ENCODE results near the gene TENM3. TPM values are rescaled to one million over a fixed set of nuclear protein-coding genes. Genes with fewer than 3 reads are reported as not detected.

Gene TENM3
- total RNA-seq, 1 donor from 2014 or later = 11.0 TPM

- no peak overlapping the region for H3K27ac ChIP-seq
- H3K9me3 ChIP-seq = no peaks in the 10 kb centered on the region
- H3K4me3 ChIP-seq = no peak overlapping the region
- H3K27me3 ChIP-seq = no peaks in the 10 kb centered on the region
- DNase-seq (ENCODE audit: extremely low spot score in 2 of 2) = no peak
- TF ChIP-seq POLR2A (IDR thresholded peaks at IDR 0.05) = no peak
- no peak for TF ChIP-seq CTCF (IDR thresholded peaks at IDR 0.05)
- TF ChIP-seq POLR2AphosphoS5 (IDR thresholded peaks at IDR 0.05; ENCODE audit: insufficient read depth in 1 of 2, low read depth in 1 of 2) = no peak
- intact Hi-C loops (cut with DNase I) = no loop called here
- H3K36me3 ChIP-seq = no peaks in the 10 kb centered on the region
- no peaks in the 10 kb centered on the region for H3K4me1 ChIP-seq
Measured at GRCh38 chr4:182409271-182409670, 166.1 kb downstream of the TENM3 start.

- no peak for DNase-seq (ENCODE audit: extremely low spot score in 2 of 2)
- Histone ChIP-seq H3K9me3 (no peaks in the 10 kb centered on the region), H3K4me1 (no peaks in the 10 kb centered on the region), H3K36me3 (no peaks in the 10 kb centered on the region), H3K27me3 (no peaks in the 10 kb centered on the region), H3K27ac (no peak overlapping the region), H3K4me3 (no peak overlapping the region)
- TF ChIP-seq CTCF (IDR thresholded peaks at IDR 0.05) = no peak
- no peak for TF ChIP-seq POLR2A (IDR thresholded peaks at IDR 0.05)
- intact Hi-C loops (cut with DNase I) = no loop called here
Measured at GRCh38 chr4:182411391-182411790, 168.2 kb downstream of the TENM3 start.

- DNase-seq (ENCODE audit: extremely low spot score in 2 of 2) = no peak
- Histone ChIP-seq H3K4me1 (no peaks in the 10 kb centered on the region), H3K4me3 (no peak overlapping the region), H3K36me3 (no peaks in the 10 kb centered on the region), H3K27ac (no peak overlapping the region), H3K9me3 (no peaks in the 10 kb centered on the region), H3K27me3 (no peaks in the 10 kb centered on the region)
- intact Hi-C loops (cut with DNase I) = no loop called here
- TF ChIP-seq CTCF (IDR thresholded peaks at IDR 0.05) (no peak), POLR2A (IDR thresholded peaks at IDR 0.05) (no peak), POLR2AphosphoS5 (IDR thresholded peaks at IDR 0.05; ENCODE audit: insufficient read depth in 1 of 2, low read depth in 1 of 2) (no peak)
Measured at GRCh38 chr4:182413550-182413949, 170.3 kb downstream of the TENM3 start.

- no peak overlapping the region for H3K27ac ChIP-seq
- no peaks in the 10 kb centered on the region for H3K9me3 ChIP-seq
- H3K4me1 ChIP-seq = no peaks in the 10 kb centered on the region
- DNase-seq (ENCODE audit: extremely low spot score in 2 of 2) = no peak
- H3K36me3 ChIP-seq = no peaks in the 10 kb centered on the region
- H3K27me3 ChIP-seq = no peaks in the 10 kb centered on the region
- TF ChIP-seq CTCF (IDR thresholded peaks at IDR 0.05) = no peak
- TF ChIP-seq POLR2AphosphoS5 (IDR thresholded peaks at IDR 0.05; ENCODE audit: insufficient read depth in 1 of 2, low read depth in 1 of 2) = no peak
- TF ChIP-seq POLR2A (IDR thresholded peaks at IDR 0.05) = no peak
- intact Hi-C loops (cut with DNase I) = no loop called here
- no peak overlapping the region for H3K4me3 ChIP-seq
Measured at GRCh38 chr4:182415116-182415515, 171.9 kb downstream of the TENM3 start.

- DNase-seq (ENCODE audit: extremely low spot score in 2 of 2) = no peak
- no peak overlapping the region for H3K4me3 ChIP-seq
- no peaks in the 10 kb centered on the region for H3K4me1 ChIP-seq
- no peaks in the 10 kb centered on the region for H3K36me3 ChIP-seq
- no peaks in the 10 kb centered on the region for H3K9me3 ChIP-seq
- no peak for TF ChIP-seq POLR2A (IDR thresholded peaks at IDR 0.05)
- TF ChIP-seq POLR2AphosphoS5 (IDR thresholded peaks at IDR 0.05; ENCODE audit: insufficient read depth in 1 of 2, low read depth in 1 of 2) = no peak
- TF ChIP-seq CTCF (IDR thresholded peaks at IDR 0.05) = no peak
- intact Hi-C loops (cut with DNase I) = no loop called here
- no peak overlapping the region for H3K27ac ChIP-seq
- H3K27me3 ChIP-seq = no peaks in the 10 kb centered on the region
Measured at GRCh38 chr4:182416067-182416466, 172.9 kb downstream of the TENM3 start.

Measured in vagina (tissue), 2 donors.